GM12878 (cell line): ENCODE measurements around the gene GRM3. TPM values are rescaled to one million over a fixed set of nuclear protein-coding genes. Genes with fewer than 3 reads are reported as not detected.

Source experiments
- ATAC-seq: fragments of 200-7000 bp; cut with Tn5 transposase; 3 replicates; pipeline ENCODE4 v1.9.1; 2020; ENCODE audit warnings: mild to moderate bottlenecking, moderate library complexity
- BruUV-seq: library from RNA; stranded (reverse); fragments of 400-500 nt; replicated peaks from 2 replicates; lab custom pipeline; 2021; lab: Mats Ljungman, UMichigan
- CTCF ChIA-PET: fragments of 300-600 bp; sonication (Branson Sonifier 250); formaldehyde crosslinking; extraction: SDS; loops from one replicate; lab custom pipeline; 2021; ENCODE audit warnings: inconsistent platforms; lab: Yijun Ruan, JAX
- POLR2A ChIA-PET: fragments of 350-600 bp; formaldehyde crosslinking; extraction: SDS; loops from one replicate; lab custom pipeline; 2021; ENCODE audit warnings: inconsistent platforms; lab: Charles Lee
- RAD21 ChIA-PET: fragments of 300-600 bp; sonication (Branson Sonifier 250); formaldehyde crosslinking; loops from one replicate; lab custom pipeline; 2023; ENCODE audit warnings: antibody characterized with exemption; ENCODE audit not compliant: unreplicated experiment; lab: Charles Lee
- SMC1A ChIA-PET: fragments of 300-600 bp; sonication (Branson Sonifier 250); formaldehyde crosslinking; loops from one replicate; lab custom pipeline; 2023; ENCODE audit not compliant: unreplicated experiment, uncharacterized antibody; lab: Charles Lee
- DNase-seq: peaks from one replicate; pipeline ENCODE4 v3.0.0-alpha.2; 2011; ENCODE audit warnings: low read depth, low spot score
- FAIRE-seq: peaks from 3 replicates; lab custom pipeline; 2011; peaks lifted over from hg19 to GRCh38; lab: Jason Lieb, UNC
- H2AFZ ChIP-seq: 2 replicates; pipeline ENCODE4 v1.6.0; 2011; ENCODE audit warnings: low read depth, low read length, control low read depth; ENCODE audit not compliant: control insufficient read depth
- H3K27ac ChIP-seq: 2 replicates; pipeline ENCODE4 v1.5.1; 2011; ENCODE audit warnings: control low read depth; ENCODE audit not compliant: control insufficient read depth, insufficient read depth
- H3K27me3 ChIP-seq, 2 experiments: replicated peaks in 1 of 2; 2 replicates each; pipeline versions ENCODE4 v1.6.0 to v1.6.1; 2011; ENCODE audit warnings: low read length in 1 of 2; ENCODE audit not compliant: control insufficient read depth in 2 of 2, insufficient read depth in 2 of 2
- H3K36me3 ChIP-seq, 2 experiments: 2 replicates each; pipeline ENCODE4 v1.5.1; 2011; ENCODE audit warnings: low read length in 1 of 2; ENCODE audit not compliant: control insufficient read depth in 2 of 2, insufficient read depth in 2 of 2
- H3K4me1 ChIP-seq: 2 replicates; pipeline ENCODE4 v1.6.1; 2011; ENCODE audit warnings: mild to moderate bottlenecking, low read length, moderate library complexity, mixed read lengths; ENCODE audit not compliant: control insufficient read depth, insufficient read depth
- H3K4me2 ChIP-seq: 2 replicates; pipeline ENCODE4 v1.6.0; 2011; ENCODE audit warnings: control low read depth; ENCODE audit not compliant: control insufficient read depth, insufficient read depth
- H3K4me3 ChIP-seq: fragments of 200-600 bp; sonication (generic); 2 replicates; pipeline ENCODE4 v1.5.1; 2016
- H3K79me2 ChIP-seq: 2 replicates; pipeline ENCODE4 v1.6.0; 2011; ENCODE audit warnings: low read length; ENCODE audit not compliant: control insufficient read depth, insufficient read depth
- H3K9ac ChIP-seq: 2 replicates; pipeline ENCODE4 v1.8.0; 2011; ENCODE audit warnings: low read length, control low read depth, mixed read lengths; ENCODE audit not compliant: control insufficient read depth, insufficient read depth
- H3K9me3 ChIP-seq: replicated peaks from 3 replicates; pipeline ENCODE4 v1.5.1; 2011; ENCODE audit warnings: mild to moderate bottlenecking, low read length; ENCODE audit not compliant: control insufficient read depth, insufficient read depth
- H4K20me1 ChIP-seq: 2 replicates; pipeline ENCODE4 v1.6.0; 2011; ENCODE audit not compliant: control insufficient read depth, insufficient read depth
- BCL3 ChIP-seq: IDR thresholded peaks from 2 replicates; pipeline ENCODE4 v1.6.1; 2011; ENCODE audit warnings: borderline replicate concordance, low read depth, mild to moderate bottlenecking, moderate library complexity, low read length; ENCODE audit not compliant: insufficient read depth, poor library complexity, severe bottlenecking
- CBX5 ChIP-seq: sonication (generic); IDR thresholded peaks from 2 replicates; pipeline ENCODE4 v1.6.1; 2016; ENCODE audit warnings: low read depth, moderate library complexity, mild to moderate bottlenecking, inconsistent platforms
- HDAC2 ChIP-seq: fragments of 200-600 bp; sonication (generic); IDR thresholded peaks from 2 replicates; pipeline ENCODE4 v1.6.1; 2017
- KLF5 ChIP-seq: fragments of 450-650 bp; IDR thresholded peaks from 2 replicates; pipeline ENCODE4 v1.6.1; 2014; ENCODE audit warnings: mild to moderate bottlenecking; ENCODE audit not compliant: partially characterized antibody
- POU2F2 ChIP-seq: IDR thresholded peaks from 3 replicates; pipeline ENCODE4 v1.6.1; 2011; ENCODE audit warnings: low read depth, mild to moderate bottlenecking, low read length, borderline replicate concordance
- RUNX3 ChIP-seq: IDR thresholded peaks from 2 replicates; pipeline ENCODE4 v1.6.1; 2012; ENCODE audit warnings: low read length, inconsistent platforms
- ZNF207 ChIP-seq: fragments of 450-650 bp; IDR thresholded peaks from 2 replicates; pipeline ENCODE4 v1.6.1; 2014; ENCODE audit warnings: antibody characterized with exemption, mild to moderate bottlenecking, borderline replicate concordance
- WGBS: methylation state at CpG from one replicate; pipeline ENCODE4 v1.1.6; 2016; ENCODE audit warnings: low lambda C conversion rate; ENCODE audit not compliant: insufficient replicate concordance, insufficient coverage; ENCODE audit errors: missing lambda C conversion rate; 5-methylcytosine and 5-hydroxymethylcytosine counted together
- in situ Hi-C: fragments of 300-500 bp; cut with MboI; formaldehyde crosslinking; loops from 9 replicates; pipeline ENCODE4 v1.14.3; 2018; ENCODE audit warnings: mixed read lengths
- intact Hi-C: fragments of 100-400 bp; cut with micrococcal nuclease; formaldehyde crosslinking; loops from one replicate; pipeline ENCODE4 v1.14.2; 2022; ENCODE audit not compliant: unreplicated experiment
- polyA plus RNA-seq, 11 experiments: library from polyadenylated mRNA; depleted of rRNA in 4 of 11; unstranded in 6 of 11; stranded (reverse) in 5 of 11; fragments of >200 nt; fragmentation: Nextera tagmentation in 4 of 11; fragmentation: Illumina TruSeq in 1 of 11; extraction: Ambion mirVana in 4 of 11; extraction: Trizol in 1 of 11; gene quantifications; 1 replicate in 1 of 11; 2 replicates in 10 of 11; pipeline versions ENCODE4 v1.2.1 to v1.2.3, GENCODE V29; 2011 to 2016; ENCODE audit warnings: inconsistent platforms in 2 of 11, missing spikeins in 2 of 11, low read depth in 1 of 11
- total RNA-seq, 4 experiments: library from RNA; depleted of rRNA in 3 of 4; stranded (reverse); fragments of >200 nt in 3 of 4; fragmentation: Illumina TruSeq in 1 of 4; extraction: Trizol in 1 of 4; gene quantifications; 2 replicates each; pipeline versions ENCODE4 v1.2.1 to v1.2.3, GENCODE V29; 2013 to 2021
- TF ChIP-seq, protein P1 (sequence below): IDR thresholded peaks from 2 replicates; pipeline ENCODE4 v1.6.1; 2011; ENCODE audit warnings: borderline replicate concordance, low read depth, mild to moderate bottlenecking, moderate library complexity, mixed read lengths, low read length; ENCODE audit not compliant: insufficient read depth; ENCODE audit errors: extremely low read length
- TF ChIP-seq, protein P2 (sequence below): fragments of 450-650 bp; formaldehyde crosslinking; IDR thresholded peaks from 2 replicates; pipeline ENCODE4 v1.4.0; 2022; ENCODE audit warnings: mild to moderate bottlenecking, moderate library complexity

GRM3 gene
- total and polyA plus RNA-seq, 10 of the 15 experiments (the other 5 are each of a cell fraction or from before 2014, with no cell fraction given): 0.03 to 0.49 (median 0.15) TPM; not detected in 1

- no peaks in the 10 kb centered on the region for H3K4me1 ChIP-seq
- H2AFZ ChIP-seq: no peak overlapping the region
- no peak overlapping the region for H3K4me3 ChIP-seq
- RAD21 ChIA-PET: no interaction called here
- H3K27me3 ChIP-seq: no peaks in the 10 kb centered on the region
- H3K79me2 ChIP-seq: no peaks in the 10 kb centered on the region
- intact Hi-C loops: no loop called here
- POLR2A ChIA-PET: no interaction called here
- H4K20me1 ChIP-seq: no peaks in the 10 kb centered on the region
- ATAC-seq (peak; percentile 43; the same call in 2 of the 3 replicates), DNase-seq (no peak), FAIRE-seq (no peak)
- CTCF ChIA-PET: no interaction called here
- TF ChIP-seq ZNF207: no peak
- TF ChIP-seq, protein P1, sequence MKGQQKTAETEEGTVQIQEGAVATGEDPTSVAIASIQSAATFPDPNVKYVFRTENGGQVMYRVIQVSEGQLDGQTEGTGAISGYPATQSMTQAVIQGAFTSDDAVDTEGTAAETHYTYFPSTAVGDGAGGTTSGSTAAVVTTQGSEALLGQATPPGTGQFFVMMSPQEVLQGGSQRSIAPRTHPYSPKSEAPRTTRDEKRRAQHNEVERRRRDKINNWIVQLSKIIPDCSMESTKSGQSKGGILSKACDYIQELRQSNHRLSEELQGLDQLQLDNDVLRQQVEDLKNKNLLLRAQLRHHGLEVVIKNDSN: no peak
- no TSS peak for BruUV-seq
- no peaks in the 10 kb centered on the region for H3K9me3 ChIP-seq
- H3K9ac ChIP-seq: no peak overlapping the region
- H3K27ac ChIP-seq: no peak overlapping the region
- no peaks in the 10 kb centered on the region for H3K36me3 ChIP-seq
- 2% methylated on average over 2 of the region's 2 CpGs for WGBS
- SMC1A ChIA-PET: no interaction called here
- no peak overlapping the region for H3K4me2 ChIP-seq
- in situ Hi-C loops: no loop called here
These were observed 219.7 kb downstream of the GRM3 start for GRCh38 chr7:86863452-86863851.

- in situ Hi-C loops: no loop called here
- no peak for ATAC-seq
- FAIRE-seq: no peak
- Histone ChIP-seq H3K4me3 (no peak overlapping the region), H3K4me2 (no peak overlapping the region), H3K4me1 (no peaks in the 10 kb centered on the region), H3K9me3 (no peaks in the 10 kb centered on the region), H3K36me3 (no peaks in the 10 kb centered on the region), H2AFZ (no peak overlapping the region), H3K27ac (no peak overlapping the region), H3K27me3 (no peaks in the 10 kb centered on the region), H4K20me1 (no peaks in the 10 kb centered on the region), H3K79me2 (no peaks in the 10 kb centered on the region), H3K9ac (no peak overlapping the region)
- no peak for DNase-seq
- ChIA-PET POLR2A (interaction anchor here (0.6 kb wide), 1 partner anchor 243 kb away, joined by 4 read pairs; no protein-coding TSS in a partner anchor), RAD21 (no interaction called here), SMC1A (interaction anchor here (0.5 to 0.7 kb wide), 2 partner anchors 67 to 237 kb away, joined by 3 read pairs; no protein-coding TSS in a partner anchor), CTCF (no interaction called here)
- 47% methylated on average over 5 of the region's 5 CpGs for WGBS
- intact Hi-C loops: no loop called here
- BruUV-seq: no TSS peak
- TF ChIP-seq HDAC2: no peak
- TF ChIP-seq, protein P2, sequence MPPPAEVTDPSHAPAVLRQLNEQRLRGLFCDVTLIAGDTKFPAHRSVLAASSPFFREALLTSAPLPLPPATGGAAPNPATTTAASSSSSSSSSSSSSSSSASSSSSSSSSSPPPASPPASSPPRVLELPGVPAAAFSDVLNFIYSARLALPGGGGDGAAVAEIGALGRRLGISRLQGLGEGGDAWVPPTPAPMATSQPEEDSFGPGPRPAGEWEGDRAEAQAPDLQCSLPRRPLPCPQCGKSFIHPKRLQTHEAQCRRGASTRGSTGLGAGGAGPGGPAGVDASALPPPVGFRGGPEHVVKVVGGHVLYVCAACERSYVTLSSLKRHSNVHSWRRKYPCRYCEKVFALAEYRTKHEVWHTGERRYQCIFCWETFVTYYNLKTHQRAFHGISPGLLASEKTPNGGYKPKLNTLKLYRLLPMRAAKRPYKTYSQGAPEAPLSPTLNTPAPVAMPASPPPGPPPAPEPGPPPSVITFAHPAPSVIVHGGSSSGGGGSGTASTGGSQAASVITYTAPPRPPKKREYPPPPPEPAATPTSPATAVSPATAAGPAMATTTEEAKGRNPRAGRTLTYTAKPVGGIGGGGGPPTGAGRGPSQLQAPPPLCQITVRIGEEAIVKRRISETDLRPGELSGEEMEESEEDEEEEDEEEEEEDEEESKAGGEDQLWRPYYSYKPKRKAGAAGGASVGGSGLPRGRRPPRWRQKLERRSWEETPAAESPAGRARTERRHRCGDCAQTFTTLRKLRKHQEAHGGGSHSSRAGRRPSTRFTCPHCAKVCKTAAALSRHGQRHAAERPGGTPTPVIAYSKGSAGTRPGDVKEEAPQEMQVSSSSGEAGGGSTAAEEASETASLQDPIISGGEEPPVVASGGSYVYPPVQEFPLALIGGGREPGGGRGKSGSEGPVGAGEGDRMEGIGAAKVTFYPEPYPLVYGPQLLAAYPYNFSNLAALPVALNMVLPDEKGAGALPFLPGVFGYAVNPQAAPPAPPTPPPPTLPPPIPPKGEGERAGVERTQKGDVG (CRISPR knock-in tag): no peak
- no peak for TF ChIP-seq CBX5
- TF ChIP-seq, protein P1: no peak
- TF ChIP-seq BCL3: no peak
- no peak for TF ChIP-seq POU2F2
- TF ChIP-seq RUNX3: no peak
- TF ChIP-seq KLF5: no peak
These were observed 223.6 kb downstream of the GRM3 start for GRCh38 chr7:86867163-86867762.
